Left lung (tissue), 10 donors: ENCODE data around the gene ZNF169. TPM values are rescaled to one million over a fixed set of nuclear protein-coding genes. Genes with fewer than 3 reads are reported as not detected.

Experiments used
- ATAC-seq: fragments of 200-7000 bp; cut with Tn5 transposase; one replicate; pipeline ENCODE4 v1.9.1; 2020; ENCODE audit warnings: moderate library complexity
- DNase-seq, 4 donors: peaks; one replicate each; pipeline ENCODE4 v3.0.0-alpha.2; 2013 to 2020
- H3K27ac ChIP-seq, 2 donors: fragments of 200-600 bp; sonication (generic) in 1 of 2; one replicate each; pipeline versions ENCODE4 v1.5.0 to v1.8.0; 2020 to 2021
- H3K27me3 ChIP-seq, 2 donors: fragments of 200-600 bp; sonication (generic) in 1 of 2; one replicate each; pipeline versions ENCODE4 v1.5.0 to v1.8.0; 2020 to 2021
- H3K36me3 ChIP-seq, 2 donors: fragments of 200-600 bp; sonication (generic) in 1 of 2; one replicate each; pipeline versions ENCODE4 v1.5.0 to v1.8.0; 2020 to 2021
- H3K4me1 ChIP-seq, 2 donors: fragments of 200-600 bp; one replicate each; pipeline ENCODE4 v1.8.0; 2021
- H3K4me3 ChIP-seq, 2 donors: fragments of 200-600 bp; sonication (generic) in 1 of 2; one replicate each; pipeline versions ENCODE4 v1.5.0 to v1.8.0; 2020 to 2021; ENCODE audit warnings: mild to moderate bottlenecking in 1 of 2
- H3K9me3 ChIP-seq, 2 donors: fragments of 200-600 bp; sonication (generic) in 1 of 2; one replicate each; pipeline versions ENCODE4 v1.5.0 to v1.8.0; 2020 to 2021
- CTCF ChIP-seq, 2 donors: fragments of 200-600 bp; sonication (generic) in 1 of 2; IDR thresholded peaks; one replicate each; pipeline versions ENCODE4 v1.5.0 to v1.8.0; 2021; ENCODE audit warnings: antibody characterized with exemption in 2 of 2
- intact Hi-C, 2 donors: fragments of 100-400 bp; cut with DNase I; formaldehyde crosslinking; loops; one replicate each; pipeline versions ENCODE4 v1.11.2 to v1.14.2; 2022
- polyA plus RNA-seq, 6 donors: library from polyadenylated mRNA; unstranded; fragments of 120-200 nt; gene quantifications; one replicate each; pipeline ENCODE4 v1.2.1, GENCODE V29; 2013; ENCODE audit not compliant: insufficient read length in 6 of 6
- total RNA-seq, 2 donors: library from RNA; stranded (reverse); fragmentation: NEBNext Ultra II Directional; extraction: Animal tissue kit (Norgen Biotek cat#: 25700); gene quantifications; one replicate each; pipeline ENCODE4 v1.2.1, GENCODE V29; 2021
- donor health status: DM: no; HTN: yes; CAD: no.
- donor health status: DM: no; HTN: no; CAD: no.

The ZNF169 gene
- total and polyA plus RNA-seq, 8 donors, result 4.1 to 12.3 (median 10.2) TPM

GRCh38 chr9:94286116-94286515 is 27.0 kb downstream of the ZNF169 start:
- TF ChIP-seq CTCF (IDR thresholded peaks at IDR 0.05), result no peak
- Histone ChIP-seq H3K4me1 (no peaks in the 10 kb centered on the region), H3K9me3 (no peaks in the 10 kb centered on the region), H3K4me3 (no peak overlapping the region), H3K36me3 (peaks cover 0 to 65% of the 10 kb centered on the region in 2 donors), H3K27ac (no peak overlapping the region), H3K27me3 (no peaks in the 10 kb centered on the region)
- intact Hi-C loops, result no loop called here
- no peak for DNase-seq
- ATAC-seq, result no peak

DNA sequence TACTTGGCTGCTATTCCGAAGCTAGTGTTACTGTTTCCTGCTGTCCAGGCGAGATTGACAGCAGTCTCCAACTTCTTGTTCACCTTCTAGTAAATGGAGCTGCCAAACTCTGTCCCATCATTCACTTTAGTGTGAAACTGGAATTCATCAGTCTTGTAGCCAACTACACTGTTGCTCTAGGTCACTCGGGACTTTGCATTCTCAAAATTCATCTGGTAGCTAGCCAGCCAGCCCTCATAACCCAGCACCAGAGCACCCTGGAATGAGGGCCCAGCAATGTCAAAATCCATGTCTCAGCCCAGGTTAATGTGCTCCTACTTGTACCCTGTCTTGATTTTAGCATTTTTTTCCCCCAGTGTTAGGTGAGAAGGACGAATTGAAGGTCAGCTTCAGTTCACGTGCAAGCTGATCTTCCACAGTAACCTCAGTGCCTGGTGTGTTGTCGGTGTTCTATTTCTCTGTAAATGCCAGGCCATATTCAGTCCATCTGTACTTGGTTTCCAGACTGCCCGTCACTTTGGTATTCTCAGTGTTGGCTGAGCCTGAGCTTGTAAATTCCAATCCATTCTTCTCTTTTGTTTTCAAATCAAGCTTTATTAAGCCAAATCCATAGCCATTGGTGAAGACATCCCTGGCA is 28.9 kb downstream of the ZNF169 start:
- Histone ChIP-seq H3K36me3 (peaks cover 0 to 50% of the 10 kb centered on the region in 2 donors), H3K4me3 (no peak overlapping the region), H3K4me1 (no peaks in the 10 kb centered on the region), H3K27ac (no peak overlapping the region), H3K9me3 (no peaks in the 10 kb centered on the region), H3K27me3 (no peaks in the 10 kb centered on the region)
- DNase-seq, result no peak
- intact Hi-C loops, result no loop called here
- TF ChIP-seq CTCF (IDR thresholded peaks at IDR 0.05), result no peak
- ATAC-seq, result no peak

DNA sequence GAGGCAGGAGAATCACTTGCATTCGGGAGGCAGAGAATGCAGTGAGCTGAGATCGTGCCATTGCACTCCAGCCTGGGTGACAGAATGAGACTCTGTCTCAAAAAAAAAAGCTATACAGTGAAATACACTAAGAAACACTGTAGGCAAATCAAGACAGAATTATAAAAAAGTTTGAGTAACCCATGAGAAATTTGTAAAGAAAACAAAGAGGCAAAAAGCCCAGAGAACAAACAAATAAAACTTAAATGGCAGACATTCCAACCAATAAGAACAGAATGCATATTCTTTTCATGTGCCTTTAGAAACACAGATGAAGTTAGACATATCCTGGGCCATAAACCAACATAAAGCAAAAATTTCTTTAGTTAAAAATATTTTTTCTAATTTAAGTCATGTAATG is 30.6 kb downstream of the ZNF169 start:
- Histone ChIP-seq H3K4me1 (no peaks in the 10 kb centered on the region), H3K4me3 (no peak overlapping the region), H3K36me3 (peaks cover 0 to 55% of the 10 kb centered on the region in 2 donors), H3K27ac (no peak overlapping the region), H3K9me3 (no peaks in the 10 kb centered on the region), H3K27me3 (no peaks in the 10 kb centered on the region)
- DNase-seq, result no peak
- intact Hi-C loops, result no loop called here
- TF ChIP-seq CTCF (IDR thresholded peaks at IDR 0.05), result no peak
- ATAC-seq, result no peak

GRCh38 chr9:94298949-94299599 is 40.0 kb downstream of the ZNF169 start:
- Histone ChIP-seq H3K36me3 (peaks cover 0 to 53% of the 10 kb centered on the region in 2 donors), H3K27ac (no peak overlapping the region), H3K4me1 (no peaks in the 10 kb centered on the region), H3K9me3 (no peaks in the 10 kb centered on the region), H3K27me3 (no peaks in the 10 kb centered on the region), H3K4me3 (no peak overlapping the region)
- TF ChIP-seq CTCF (IDR thresholded peaks at IDR 0.05), result no peak
- ATAC-seq, result no peak
- intact Hi-C loops, result no loop called here
- DNase-seq, result no peak

- intact Hi-C loops, result no loop called here
- no peak for ATAC-seq
These were observed 41.6 kb downstream of the ZNF169 start for GRCh38 chr9:94300470-94301301.

More at GRCh38 chr9:94300470-94301301, 41.6 kb downstream of the ZNF169 start:
- peaks cover 0 to 37% of the 10 kb centered on the region in 2 donors for H3K36me3 ChIP-seq
- H3K4me1 ChIP-seq, result no peaks in the 10 kb centered on the region
- DNase-seq, result no peak
- no peaks in the 10 kb centered on the region for H3K9me3 ChIP-seq
- no peak overlapping the region for H3K4me3 ChIP-seq
- H3K27ac ChIP-seq, result no peak overlapping the region
- no peak for TF ChIP-seq CTCF (IDR thresholded peaks at IDR 0.05)
- H3K27me3 ChIP-seq, result no peaks in the 10 kb centered on the region
